ENCODE results near the gene WWOX. TPM values are rescaled to one million over a fixed set of nuclear protein-coding genes. Genes with fewer than 3 reads are reported as not detected.

Gene WWOX
- total RNA-seq, 4 donors from 2014 or later: 12.9 to 53.5 (median 25.6) TPM

GRCh38 chr16:78321620-78322360 is 222.3 kb downstream of the WWOX start:
- 79 to 89% methylated on average over 7 to 9 of the region's 9 CpGs for WGBS, 2 donors (ENCODE audit: low coverage in 1 of 2)
- no peaks in the 10 kb centered on the region for H3K9me3 ChIP-seq
- no peaks in the 10 kb centered on the region for H3K27me3 ChIP-seq
- H3K36me3 ChIP-seq: no peaks in the 10 kb centered on the region
- H3K4me3 ChIP-seq: no peak overlapping the region
- H3K27ac ChIP-seq: no peak overlapping the region
- TF ChIP-seq POLR2A (IDR thresholded peaks at IDR 0.05) (no peak), CTCF (IDR thresholded peaks at IDR 0.05) (no peak), POLR2AphosphoS5 (IDR thresholded peaks at IDR 0.05) (no peak), EP300 (IDR thresholded peaks at IDR 0.05) (no peak)
- no peaks in the 10 kb centered on the region for H3K4me1 ChIP-seq
- no peak for ATAC-seq

GRCh38 chr16:78323315-78323714 is 223.9 kb downstream of the WWOX start:
- Histone ChIP-seq H3K36me3 (no peaks in the 10 kb centered on the region), H3K27ac (no peak overlapping the region), H3K27me3 (no peaks in the 10 kb centered on the region), H3K4me1 (no peaks in the 10 kb centered on the region), H3K9me3 (no peaks in the 10 kb centered on the region), H3K4me3 (no peak overlapping the region)
- 88 to 93% methylated on average over 2 of the region's 7 CpGs for WGBS, 2 donors (ENCODE audit: low coverage in 1 of 2)
- TF ChIP-seq POLR2A (IDR thresholded peaks at IDR 0.05) (no peak), EP300 (IDR thresholded peaks at IDR 0.05) (no peak), CTCF (IDR thresholded peaks at IDR 0.05) (no peak), POLR2AphosphoS5 (IDR thresholded peaks at IDR 0.05) (no peak)
- no peak for ATAC-seq

- TF ChIP-seq POLR2A (IDR thresholded peaks at IDR 0.05) (no peak), POLR2AphosphoS5 (IDR thresholded peaks at IDR 0.05) (no peak), EP300 (IDR thresholded peaks at IDR 0.05) (no peak)
- Histone ChIP-seq H3K36me3 (no peaks in the 10 kb centered on the region), H3K27me3 (no peaks in the 10 kb centered on the region), H3K4me3 (no peak overlapping the region), H3K27ac (no peak overlapping the region), H3K4me1 (no peaks in the 10 kb centered on the region), H3K9me3 (no peaks in the 10 kb centered on the region)
- no peak for ATAC-seq
- 71 to 95% methylated on average over 5 to 6 of the region's 6 CpGs for WGBS, 2 donors (ENCODE audit: low coverage in 1 of 2)
These were observed 225.3 kb downstream of the WWOX start for GRCh38 chr16:78324649-78325285.

GRCh38 chr16:78325468-78326352 is 226.3 kb downstream of the WWOX start:
- Histone ChIP-seq H3K36me3 (no peaks in the 10 kb centered on the region), H3K4me1 (no peaks in the 10 kb centered on the region)
- 85 to 92% methylated on average over 6 of the region's 6 CpGs for WGBS, 2 donors (ENCODE audit: low coverage in 1 of 2)

More at GRCh38 chr16:78325468-78326352, 226.3 kb downstream of the WWOX start:
- Histone ChIP-seq H3K4me3 (no peak overlapping the region), H3K27me3 (no peaks in the 10 kb centered on the region), H3K27ac (no peak overlapping the region), H3K9me3 (no peaks in the 10 kb centered on the region)
- no peak for ATAC-seq
- TF ChIP-seq CTCF (IDR thresholded peaks at IDR 0.05) (no peak), POLR2AphosphoS5 (IDR thresholded peaks at IDR 0.05) (no peak), POLR2A (IDR thresholded peaks at IDR 0.05) (no peak), EP300 (IDR thresholded peaks at IDR 0.05) (no peak)

Measured in gastroesophageal sphincter (tissue), 4 donors.